ENCODE measurements around the gene CD24. TPM values are rescaled to one million over a fixed set of nuclear protein-coding genes. Genes with fewer than 3 reads are reported as not detected.
"Not testable (repeated sequence)": the region's sequence is repeated elsewhere in the genome, so short reads cannot be mapped to it uniquely, and the experiment has no call there.

CD24 gene
- total RNA-seq, 1 donor from 2014 or later: 63.6 TPM

DNA sequence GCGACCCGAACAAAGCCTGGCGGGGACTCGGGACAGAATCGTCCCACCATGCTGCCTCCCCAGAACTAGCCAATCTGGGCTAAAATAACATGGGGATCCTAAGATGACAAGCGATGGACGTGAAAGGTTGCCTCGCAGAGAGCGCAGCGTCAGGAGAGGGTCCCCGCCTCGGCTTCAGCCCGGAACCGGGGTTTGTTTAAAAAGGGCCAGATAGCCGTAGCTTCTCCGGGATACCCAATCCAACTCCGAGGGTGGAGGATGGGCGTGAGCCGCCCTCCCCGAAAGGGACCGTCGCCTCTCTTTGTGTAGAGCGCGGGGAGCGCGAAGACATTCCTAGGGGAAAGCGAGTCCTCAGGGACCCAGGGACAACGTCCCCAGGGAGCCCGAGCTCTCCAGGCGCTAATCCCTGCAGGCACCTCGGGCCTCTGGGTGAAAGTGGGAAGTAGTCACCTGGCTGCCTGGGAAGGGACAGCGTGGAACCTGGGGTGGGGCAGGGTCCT is 643 bp downstream of the CD24 start:
- Histone ChIP-seq H3K4me1 (peaks cover 16% of the 10 kb centered on the region), H3K36me3 (no peaks in the 10 kb centered on the region), H3K27me3 (peaks cover 41% of the 10 kb centered on the region), H3K4me3 (peak overlapping the region; percentile 48), H3K9me3 (no peaks in the 10 kb centered on the region), H3K27ac (no peak overlapping the region)
- DNase-seq (peak; percentile 68), ATAC-seq (peak; percentile 29)
- intact Hi-C loops (cut with DNase I): no loop called here
- TF ChIP-seq, protein P1, sequence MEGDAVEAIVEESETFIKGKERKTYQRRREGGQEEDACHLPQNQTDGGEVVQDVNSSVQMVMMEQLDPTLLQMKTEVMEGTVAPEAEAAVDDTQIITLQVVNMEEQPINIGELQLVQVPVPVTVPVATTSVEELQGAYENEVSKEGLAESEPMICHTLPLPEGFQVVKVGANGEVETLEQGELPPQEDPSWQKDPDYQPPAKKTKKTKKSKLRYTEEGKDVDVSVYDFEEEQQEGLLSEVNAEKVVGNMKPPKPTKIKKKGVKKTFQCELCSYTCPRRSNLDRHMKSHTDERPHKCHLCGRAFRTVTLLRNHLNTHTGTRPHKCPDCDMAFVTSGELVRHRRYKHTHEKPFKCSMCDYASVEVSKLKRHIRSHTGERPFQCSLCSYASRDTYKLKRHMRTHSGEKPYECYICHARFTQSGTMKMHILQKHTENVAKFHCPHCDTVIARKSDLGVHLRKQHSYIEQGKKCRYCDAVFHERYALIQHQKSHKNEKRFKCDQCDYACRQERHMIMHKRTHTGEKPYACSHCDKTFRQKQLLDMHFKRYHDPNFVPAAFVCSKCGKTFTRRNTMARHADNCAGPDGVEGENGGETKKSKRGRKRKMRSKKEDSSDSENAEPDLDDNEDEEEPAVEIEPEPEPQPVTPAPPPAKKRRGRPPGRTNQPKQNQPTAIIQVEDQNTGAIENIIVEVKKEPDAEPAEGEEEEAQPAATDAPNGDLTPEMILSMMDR (IDR thresholded peaks at IDR 0.05): no peak

DNA sequence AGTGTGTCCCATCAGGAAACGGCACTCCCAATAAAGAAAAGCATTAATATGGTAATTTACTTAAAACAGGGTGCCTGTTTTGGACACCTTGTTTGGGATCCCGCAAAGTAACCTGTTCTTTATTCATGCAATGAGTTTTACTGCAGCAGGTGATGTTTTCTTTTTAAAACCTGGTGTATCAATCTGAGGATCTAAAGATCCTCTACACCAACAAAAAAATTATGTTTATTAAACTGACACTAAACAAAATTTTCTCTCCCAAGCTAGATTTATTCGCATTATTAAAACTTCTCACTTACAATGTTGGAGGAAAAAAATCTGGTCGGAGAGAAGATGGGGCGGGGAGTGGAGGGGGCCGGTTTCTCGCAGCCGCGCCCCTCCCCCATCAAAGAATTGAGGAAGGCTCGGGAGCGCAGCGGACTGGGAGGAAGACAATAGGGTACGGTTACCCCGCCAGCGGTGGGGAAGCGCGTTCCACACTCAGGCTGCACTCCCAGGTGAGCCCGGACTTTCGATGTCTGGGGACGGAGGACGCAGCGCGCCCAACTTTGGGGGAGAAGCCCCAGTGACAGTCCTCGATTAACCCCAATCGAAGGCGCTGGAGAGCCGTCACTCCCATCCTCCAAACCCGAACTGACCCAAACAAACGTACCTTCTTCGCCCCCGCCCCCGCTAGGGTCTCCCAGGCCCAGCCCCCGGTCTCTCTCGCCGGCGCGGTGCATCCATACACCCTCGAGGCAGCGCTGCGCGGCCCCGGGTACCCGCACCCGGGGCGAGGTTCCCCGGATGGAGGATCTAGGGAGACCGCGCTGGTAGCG is 1.3 kb downstream of the CD24 start:
- ATAC-seq (peak; percentile 3), DNase-seq (peak; percentile 65)
- Histone ChIP-seq H3K36me3 (no peaks in the 10 kb centered on the region), H3K4me1 (peaks cover 16% of the 10 kb centered on the region), H3K27ac (no peak overlapping the region), H3K4me3 (peak overlapping the region; percentile 48), H3K9me3 (no peaks in the 10 kb centered on the region), H3K27me3 (peaks cover 35% of the 10 kb centered on the region)
- TF ChIP-seq, protein P1 (IDR thresholded peaks at IDR 0.05): no peak
- intact Hi-C loops (cut with DNase I): no loop called here

DNA sequence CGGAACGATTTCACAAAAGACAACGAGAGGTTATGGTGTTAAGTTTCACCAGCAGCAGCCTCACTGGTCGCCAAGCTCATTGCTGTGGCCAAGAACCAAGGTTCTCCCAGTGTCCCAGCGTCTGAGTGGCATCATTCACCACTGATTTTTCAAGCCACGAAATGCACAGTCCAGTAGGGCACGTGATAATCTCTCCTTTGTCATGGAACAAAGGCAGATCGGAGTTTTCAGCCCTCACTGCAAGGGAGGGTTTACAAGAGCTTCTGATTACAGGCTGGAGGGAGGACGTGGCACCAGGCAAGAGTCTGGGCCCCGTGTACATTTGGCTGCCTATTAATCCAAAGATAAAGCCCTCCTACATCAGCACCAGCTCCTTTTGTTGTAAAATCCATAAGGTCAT is 2.0 kb downstream of the CD24 start:
- no peak for DNase-seq
- intact Hi-C loops (cut with DNase I): no loop called here
- Histone ChIP-seq H3K4me1 (peaks cover 16% of the 10 kb centered on the region), H3K27me3 (peaks cover 35% of the 10 kb centered on the region), H3K36me3 (no peaks in the 10 kb centered on the region), H3K4me3 (peak overlapping the region; percentile 48), H3K9me3 (no peaks in the 10 kb centered on the region), H3K27ac (no peak overlapping the region)
- TF ChIP-seq, protein P1 (IDR thresholded peaks at IDR 0.05): no peak
- no peak for ATAC-seq

DNA sequence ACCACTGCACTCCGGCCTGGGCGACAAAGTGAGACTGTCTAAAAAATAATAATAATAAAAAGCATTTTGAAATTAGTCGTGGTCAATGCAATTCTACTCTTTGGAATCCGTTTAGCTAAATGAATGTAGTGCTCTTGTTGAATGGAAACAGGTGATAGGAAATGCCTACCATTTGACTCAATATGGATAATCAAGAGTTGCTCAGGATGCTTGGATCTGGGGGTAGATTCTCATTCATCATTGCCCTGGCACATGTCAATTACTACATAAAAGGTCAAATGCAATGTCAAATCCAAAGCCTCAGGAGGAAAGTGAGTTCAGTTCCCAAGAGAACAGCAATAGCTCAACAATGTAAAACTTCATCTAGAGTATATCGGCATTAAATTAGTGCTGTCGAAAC is 3.8 kb downstream of the CD24 start:
- ATAC-seq; H3K36me3 ChIP-seq; H3K4me3 ChIP-seq; H3K9me3 ChIP-seq; H3K27ac ChIP-seq; DNase-seq; intact Hi-C loops (cut with DNase I): not testable (repeated sequence)
- peaks cover 22% of the 10 kb centered on the region for H3K27me3 ChIP-seq
- H3K4me1 ChIP-seq: peaks cover 15% of the 10 kb centered on the region

DNA sequence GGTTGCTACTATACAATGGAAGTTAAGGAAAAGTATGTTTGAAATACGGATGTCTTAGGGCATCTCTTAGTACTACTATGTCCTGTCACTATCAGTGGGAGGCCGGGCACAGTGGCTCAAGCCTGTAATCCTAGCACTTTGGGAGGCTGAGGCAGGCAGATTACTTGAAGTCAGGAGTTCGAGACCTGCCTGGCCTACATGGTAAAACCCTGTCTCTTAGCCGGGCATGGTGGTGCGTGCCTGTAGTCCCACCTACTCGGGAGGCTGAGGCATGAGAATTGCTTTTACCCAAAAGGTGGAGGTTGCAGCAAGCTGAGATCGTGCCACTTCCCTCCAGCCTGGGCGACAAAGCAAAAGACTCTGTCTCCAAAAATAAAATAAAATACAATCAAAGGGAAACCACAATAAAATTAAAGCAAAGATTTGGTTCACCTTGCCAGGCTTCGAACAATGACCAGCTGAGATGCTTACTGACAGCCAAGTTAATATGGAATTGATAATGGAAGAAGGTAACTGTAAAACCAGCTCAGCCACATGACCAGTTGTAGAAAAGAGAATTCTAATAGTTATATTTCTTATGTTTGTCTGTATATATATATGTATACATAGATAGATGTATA is 6.5 kb downstream of the CD24 start:
- ATAC-seq (no peak), DNase-seq (no peak)
- H3K4me3 ChIP-seq: no peak overlapping the region
- no peaks in the 10 kb centered on the region for H3K36me3 ChIP-seq
- H3K9me3 ChIP-seq: no peaks in the 10 kb centered on the region
- TF ChIP-seq, protein P1 (IDR thresholded peaks at IDR 0.05): no peak
- intact Hi-C loops (cut with DNase I): no loop called here
- no peaks in the 10 kb centered on the region for H3K4me1 ChIP-seq
- H3K27me3 ChIP-seq: peaks cover 3% of the 10 kb centered on the region
- H3K27ac ChIP-seq: no peak overlapping the region
